ENCODE data around the gene MICAL3. TPM values are rescaled to one million over a fixed set of nuclear protein-coding genes. Genes with fewer than 3 reads are reported as not detected.

MICAL3 gene
- total RNA-seq, 1 experiment from 2014 or later = 23.7 TPM

DNA sequence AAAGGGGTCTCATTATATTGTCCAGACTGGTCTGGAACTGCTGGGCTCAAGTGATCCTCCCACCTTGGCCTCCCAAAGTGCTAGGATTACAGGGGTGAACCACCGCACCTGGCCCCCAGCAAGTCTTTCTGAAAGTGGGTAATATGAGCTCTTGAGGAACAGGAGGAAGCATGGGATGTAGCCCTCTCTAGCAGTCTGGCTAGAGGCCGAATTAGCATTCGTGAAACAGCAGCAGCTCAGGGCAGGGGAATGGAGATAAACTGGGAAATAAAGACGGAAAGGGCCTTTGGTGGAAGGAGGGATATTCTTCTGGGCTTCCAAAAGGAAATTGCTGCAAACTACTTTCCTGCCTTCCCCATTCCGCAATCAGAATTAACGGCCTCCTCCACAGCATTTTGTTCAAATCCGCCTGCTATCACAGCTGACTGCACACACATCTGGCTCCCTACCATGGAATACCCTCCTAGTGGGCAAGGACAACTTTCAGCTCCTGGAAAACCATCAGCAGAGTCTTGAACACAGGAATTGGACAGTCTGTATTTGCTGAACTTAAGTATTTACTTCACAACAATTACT, 44.3 kb downstream of the MICAL3 start:
- Histone ChIP-seq H3K9me2 (replicated peaks; ENCODE audit: low read length) (no peaks in the 10 kb centered on the region), H3K9ac (ENCODE audit: low read length) (no peak overlapping the region), H4K20me1 (ENCODE audit: low read length) (peaks cover 4% of the 10 kb centered on the region; the same call in 1 of the 2 replicates), H3K4me2 (ENCODE audit: low read length) (no peak overlapping the region), H3F3A (ENCODE audit: low read length, unreplicated experiment) (no peaks in the 10 kb centered on the region), H3K4me1 (ENCODE audit: insufficient read depth, low read length) (peaks cover 9% of the 10 kb centered on the region), H3K79me2 (ENCODE audit: low read length) (peaks cover 95% of the 10 kb centered on the region), H3K27ac (ENCODE audit: low read length) (no peak overlapping the region), H3K9me3 (ENCODE audit: low read length) (no peaks in the 10 kb centered on the region), H3K36me3 (ENCODE audit: low read depth, low read length) (no peaks in the 10 kb centered on the region), H2AFZ (ENCODE audit: low read length) (no peak overlapping the region), H3K27me3 (ENCODE audit: low read length) (no peaks in the 10 kb centered on the region), H3K4me3 (ENCODE audit: low read length) (no peak overlapping the region)
- no TSS peak for BruUV-seq (replicated peaks)
- ATAC-seq = no peak
- TF ChIP-seq EZH2phosphoT487 (IDR thresholded peaks at IDR 0.05; ENCODE audit: borderline replicate concordance, low read length) (no peak), EZH2 (IDR thresholded peaks at IDR 0.05; ENCODE audit: low read length, unreplicated experiment) (no peak)
- TF ChIP-seq, protein P1, sequence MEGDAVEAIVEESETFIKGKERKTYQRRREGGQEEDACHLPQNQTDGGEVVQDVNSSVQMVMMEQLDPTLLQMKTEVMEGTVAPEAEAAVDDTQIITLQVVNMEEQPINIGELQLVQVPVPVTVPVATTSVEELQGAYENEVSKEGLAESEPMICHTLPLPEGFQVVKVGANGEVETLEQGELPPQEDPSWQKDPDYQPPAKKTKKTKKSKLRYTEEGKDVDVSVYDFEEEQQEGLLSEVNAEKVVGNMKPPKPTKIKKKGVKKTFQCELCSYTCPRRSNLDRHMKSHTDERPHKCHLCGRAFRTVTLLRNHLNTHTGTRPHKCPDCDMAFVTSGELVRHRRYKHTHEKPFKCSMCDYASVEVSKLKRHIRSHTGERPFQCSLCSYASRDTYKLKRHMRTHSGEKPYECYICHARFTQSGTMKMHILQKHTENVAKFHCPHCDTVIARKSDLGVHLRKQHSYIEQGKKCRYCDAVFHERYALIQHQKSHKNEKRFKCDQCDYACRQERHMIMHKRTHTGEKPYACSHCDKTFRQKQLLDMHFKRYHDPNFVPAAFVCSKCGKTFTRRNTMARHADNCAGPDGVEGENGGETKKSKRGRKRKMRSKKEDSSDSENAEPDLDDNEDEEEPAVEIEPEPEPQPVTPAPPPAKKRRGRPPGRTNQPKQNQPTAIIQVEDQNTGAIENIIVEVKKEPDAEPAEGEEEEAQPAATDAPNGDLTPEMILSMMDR (conservative IDR thresholded peaks at IDR 0.05; ENCODE audit: low read depth, low read length) = no peak
- ChIA-PET POLR2A (ENCODE audit: unreplicated experiment) (interaction anchor here (0.6 kb wide), 1 partner anchor 1300 kb away, joined by 6 read pairs; no protein-coding TSS in a partner anchor), CTCF (no interaction called here)
- no peak for DNase-seq
- intact Hi-C loops (cut with micrococcal nuclease) = loop anchor here (10.0 kb wide), 1 partner anchor 65 kb away; no protein-coding TSS in a partner anchor

DNA sequence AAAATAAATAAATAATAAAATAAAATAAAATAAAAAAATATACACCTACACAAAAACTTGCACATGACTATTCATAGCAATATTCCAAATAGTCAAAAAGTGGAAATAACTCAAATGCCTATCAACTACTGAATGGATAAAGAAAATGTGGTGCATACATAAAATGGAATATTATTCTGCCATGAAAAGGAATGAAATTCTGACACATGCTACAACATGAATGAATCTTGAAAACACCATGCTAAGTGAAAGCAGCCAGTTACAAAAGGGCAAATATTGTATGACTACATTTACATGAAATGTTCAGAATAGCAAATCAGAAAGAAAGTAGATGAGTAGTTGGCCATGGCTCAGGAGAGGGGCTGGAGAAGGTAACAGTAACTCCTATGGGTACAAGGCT, 46.3 kb downstream of the MICAL3 start:
- H4K20me1 ChIP-seq (ENCODE audit: low read length) = peaks cover 8% of the 10 kb centered on the region; the same call in 1 of the 2 replicates
- H3K4me1 ChIP-seq (ENCODE audit: insufficient read depth, low read length) = peaks cover 12% of the 10 kb centered on the region
- intact Hi-C loops (cut with micrococcal nuclease) = no loop called here
- no peak overlapping the region for H3K4me3 ChIP-seq (ENCODE audit: low read length)
- BruUV-seq (replicated peaks) = no TSS peak
- no peaks in the 10 kb centered on the region for H3K9me2 ChIP-seq (replicated peaks; ENCODE audit: low read length)
- no peaks in the 10 kb centered on the region for H3K36me3 ChIP-seq (ENCODE audit: low read depth, low read length)
- no peaks in the 10 kb centered on the region for H3F3A ChIP-seq (ENCODE audit: low read length, unreplicated experiment)
- no peak overlapping the region for H2AFZ ChIP-seq (ENCODE audit: low read length)
- ChIA-PET POLR2A (ENCODE audit: unreplicated experiment) (no interaction called here), CTCF (no interaction called here)
- no peak overlapping the region for H3K4me2 ChIP-seq (ENCODE audit: low read length)
- no peaks in the 10 kb centered on the region for H3K27me3 ChIP-seq (ENCODE audit: low read length)
- DNase-seq (no peak), ATAC-seq (no peak)
- no peaks in the 10 kb centered on the region for H3K9me3 ChIP-seq (ENCODE audit: low read length)
- no peak overlapping the region for H3K9ac ChIP-seq (ENCODE audit: low read length)
- H3K27ac ChIP-seq (ENCODE audit: low read length) = no peak overlapping the region
- no peak for TF ChIP-seq EZH2 (IDR thresholded peaks at IDR 0.05; ENCODE audit: low read length, unreplicated experiment)
- TF ChIP-seq EZH2phosphoT487 (IDR thresholded peaks at IDR 0.05; ENCODE audit: borderline replicate concordance, low read length) = no peak
- TF ChIP-seq, protein P1 (conservative IDR thresholded peaks at IDR 0.05; ENCODE audit: low read depth, low read length) = no peak
- peaks cover 96% of the 10 kb centered on the region for H3K79me2 ChIP-seq (ENCODE audit: low read length)

- Histone ChIP-seq H4K20me1 (ENCODE audit: low read length) (peaks cover 12% of the 10 kb centered on the region; the same call in 1 of the 2 replicates), H3K4me2 (ENCODE audit: low read length) (no peak overlapping the region), H3K9me2 (replicated peaks; ENCODE audit: low read length) (no peaks in the 10 kb centered on the region), H3K9me3 (ENCODE audit: low read length) (no peaks in the 10 kb centered on the region), H3K4me3 (ENCODE audit: low read length) (no peak overlapping the region), H3K4me1 (ENCODE audit: insufficient read depth, low read length) (peaks cover 18% of the 10 kb centered on the region), H3F3A (ENCODE audit: low read length, unreplicated experiment) (no peaks in the 10 kb centered on the region), H3K79me2 (ENCODE audit: low read length) (peaks cover 97% of the 10 kb centered on the region), H3K9ac (ENCODE audit: low read length) (no peak overlapping the region), H3K27me3 (ENCODE audit: low read length) (no peaks in the 10 kb centered on the region), H2AFZ (ENCODE audit: low read length) (no peak overlapping the region), H3K36me3 (ENCODE audit: low read depth, low read length) (no peaks in the 10 kb centered on the region), H3K27ac (ENCODE audit: low read length) (no peak overlapping the region)
- ChIA-PET CTCF (no interaction called here), POLR2A (ENCODE audit: unreplicated experiment) (no interaction called here)
- BruUV-seq (replicated peaks) = no TSS peak
- intact Hi-C loops (cut with micrococcal nuclease) = no loop called here
- ATAC-seq = no peak
- DNase-seq = no peak
- no peak for TF ChIP-seq EZH2phosphoT487 (IDR thresholded peaks at IDR 0.05; ENCODE audit: borderline replicate concordance, low read length)
- TF ChIP-seq, protein P1 (conservative IDR thresholded peaks at IDR 0.05; ENCODE audit: low read depth, low read length) = no peak
- no peak for TF ChIP-seq EZH2 (IDR thresholded peaks at IDR 0.05; ENCODE audit: low read length, unreplicated experiment)
Observed at GRCh38 chr22:17977371-17977770, 47.0 kb downstream of the MICAL3 start.
